ENCODE data around the gene SLC51B. TPM values are rescaled to one million over a fixed set of nuclear protein-coding genes. Genes with fewer than 3 reads are reported as not detected.

SLC51B gene
- total RNA-seq, 2 experiments from 2014 or later: not detected

GRCh38 chr15:65048241-65048640 is 3.1 kb downstream of the SLC51B start:
- Mint-ChIP-seq H3K36me3 (ENCODE audit: low read depth) (no peaks in the 10 kb centered on the region), H3K27me3 (no peaks in the 10 kb centered on the region), H3K4me3 (no peak overlapping the region), H3K4me1 (peaks cover 14% of the 10 kb centered on the region), H3K27ac (no peak overlapping the region), H3K9me3 (no peaks in the 10 kb centered on the region)
- ChIA-PET CTCF (interaction anchor here (0.6 to 1.0 kb wide), 2 partner anchors 30 to 309 kb away, joined by 3 read pairs; no protein-coding TSS in a partner anchor), POLR2A (no interaction called here)
- no peak for DNase-seq

DNA sequence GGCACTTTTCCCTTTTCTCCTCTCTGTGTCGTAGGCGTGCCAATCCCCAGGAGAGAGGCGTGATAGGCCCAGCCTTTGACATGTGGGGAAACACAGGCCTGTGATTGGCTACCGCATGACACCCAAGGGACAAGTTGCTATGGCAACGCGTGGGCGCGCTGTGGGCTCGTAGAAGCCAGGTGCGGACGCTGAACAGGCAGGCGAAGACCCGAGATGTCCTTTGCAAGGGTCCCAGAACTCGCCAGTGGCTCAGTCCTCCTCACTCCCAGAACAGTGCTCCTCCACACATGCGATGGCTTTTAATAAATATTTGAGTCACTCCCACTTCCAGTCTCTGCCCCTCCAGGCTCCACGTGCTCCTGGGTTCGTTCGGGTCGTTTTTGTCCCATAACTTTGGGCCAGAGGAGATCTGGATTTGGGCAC is 4.2 kb downstream of the SLC51B start:
- no peaks in the 10 kb centered on the region for H3K27me3 Mint-ChIP-seq
- no peak overlapping the region for H3K27ac Mint-ChIP-seq
- POLR2A ChIA-PET: no interaction called here
- H3K4me3 Mint-ChIP-seq: peak overlapping the region; percentile 51
- CTCF ChIA-PET: no interaction called here
- H3K4me1 Mint-ChIP-seq: peaks cover 17% of the 10 kb centered on the region
- no peaks in the 10 kb centered on the region for H3K36me3 Mint-ChIP-seq (ENCODE audit: low read depth)
- DNase-seq: peak; percentile 90
- H3K9me3 Mint-ChIP-seq: no peaks in the 10 kb centered on the region

- Mint-ChIP-seq H3K27ac (no peak overlapping the region), H3K27me3 (no peaks in the 10 kb centered on the region), H3K4me1 (peaks cover 20% of the 10 kb centered on the region), H3K4me3 (no peak overlapping the region), H3K9me3 (no peaks in the 10 kb centered on the region), H3K36me3 (ENCODE audit: low read depth) (no peaks in the 10 kb centered on the region)
- CTCF ChIA-PET: no interaction called here
- no peak for DNase-seq
- POLR2A ChIA-PET: no interaction called here
Measured at GRCh38 chr15:65050270-65050669, 5.1 kb downstream of the SLC51B start.

GRCh38 chr15:65051266-65051665 is 6.1 kb downstream of the SLC51B start:
- H3K36me3 Mint-ChIP-seq (ENCODE audit: low read depth): no peaks in the 10 kb centered on the region
- H3K9me3 Mint-ChIP-seq: no peaks in the 10 kb centered on the region

DNA sequence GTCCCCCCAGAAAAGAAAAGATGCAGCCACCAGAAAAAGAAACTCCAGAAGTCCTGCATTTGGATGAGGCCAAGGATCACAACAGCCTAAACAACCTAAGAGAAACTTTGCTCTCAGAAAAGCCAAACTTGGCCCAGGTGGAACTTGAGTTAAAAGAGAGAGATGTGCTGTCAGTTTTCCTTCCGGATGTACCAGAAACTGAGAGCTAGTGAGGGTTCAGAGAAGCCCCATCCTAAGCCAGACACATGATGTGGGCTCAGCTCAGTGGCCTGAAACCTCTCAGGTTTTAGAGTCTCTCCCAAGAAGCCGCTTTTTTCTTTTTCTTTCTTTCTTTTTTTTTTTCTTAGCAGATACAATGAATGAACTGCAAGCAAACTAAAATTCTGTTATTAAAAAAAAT is 7.8 kb downstream of the SLC51B start:
- H3K9me3 Mint-ChIP-seq: no peaks in the 10 kb centered on the region
- no peak overlapping the region for H3K27ac Mint-ChIP-seq
- no peaks in the 10 kb centered on the region for H3K27me3 Mint-ChIP-seq
- peaks cover 28% of the 10 kb centered on the region for H3K4me1 Mint-ChIP-seq
- no peak overlapping the region for H3K4me3 Mint-ChIP-seq
- DNase-seq: no peak
- H3K36me3 Mint-ChIP-seq (ENCODE audit: low read depth): no peaks in the 10 kb centered on the region
- ChIA-PET POLR2A (no interaction called here), CTCF (interaction anchor here (1.0 to 1.4 kb wide), 2 partner anchors 10 kb away, joined by 3 to 4 read pairs; no protein-coding TSS in a partner anchor)

More at GRCh38 chr15:65051266-65051665, 6.1 kb downstream of the SLC51B start:
- H3K4me1 Mint-ChIP-seq: peaks cover 28% of the 10 kb centered on the region
- H3K4me3 Mint-ChIP-seq: no peak overlapping the region
- H3K27ac Mint-ChIP-seq: no peak overlapping the region
- no peaks in the 10 kb centered on the region for H3K27me3 Mint-ChIP-seq
- ChIA-PET POLR2A (no interaction called here), CTCF (interaction anchor here (0.9 kb wide), 2 partner anchors 11 to 25 kb away, joined by 3 to 4 read pairs; partner anchors contain the start of gene KBTBD13)
- no peak for DNase-seq

DNA sequence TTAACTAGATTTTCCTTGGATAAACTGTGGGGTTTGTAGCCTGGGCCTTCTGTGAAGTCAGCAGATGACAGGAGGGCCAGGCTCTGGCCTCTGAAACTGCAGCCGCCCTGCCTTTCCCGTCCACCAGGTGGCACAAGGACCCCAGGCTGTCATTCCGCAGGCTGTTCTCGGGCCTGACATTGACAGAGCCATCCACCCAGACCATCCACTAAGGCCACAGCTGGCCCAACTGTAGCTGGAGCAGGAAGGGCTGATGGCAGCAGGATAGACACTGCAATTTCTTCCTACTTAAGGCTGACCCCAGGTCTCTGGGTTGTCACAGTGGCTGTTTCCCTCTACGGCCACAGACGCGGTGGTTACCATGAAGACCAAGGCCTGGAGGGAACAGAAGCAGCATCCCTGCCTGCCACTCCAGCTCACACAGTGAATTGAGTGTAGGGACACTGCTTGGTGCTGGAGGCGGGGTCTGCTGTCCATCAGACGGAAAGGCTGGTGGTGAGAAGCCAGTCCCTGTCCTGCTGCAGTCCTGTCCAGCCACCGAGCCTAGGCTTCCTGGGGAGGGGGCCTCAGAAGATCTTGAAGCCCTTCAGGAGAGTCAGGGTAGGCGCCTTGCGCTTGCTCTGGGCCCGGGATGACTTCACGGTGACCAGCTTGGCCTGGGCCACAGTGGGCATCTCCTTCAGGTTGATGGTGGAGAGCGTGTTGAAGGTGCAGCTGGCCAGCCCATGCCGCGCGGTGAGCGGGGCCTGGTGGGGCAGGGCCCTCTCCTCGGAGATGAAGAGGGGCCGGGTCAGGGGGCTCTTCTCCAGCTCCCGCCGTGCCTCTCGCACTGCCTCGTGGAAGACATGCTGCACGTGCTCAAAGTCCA is 9.4 kb downstream of the SLC51B start:
- ChIA-PET CTCF (interaction anchor here (0.5 to 2.6 kb wide), 14 partner anchors 9 to 331 kb away, joined by 3 to 12 read pairs (median 4); partner anchors contain the start of genes RASL12 and RNU5B-1), POLR2A (no interaction called here)
- Mint-ChIP-seq H3K4me3 (no peak overlapping the region), H3K27me3 (no peaks in the 10 kb centered on the region), H3K9me3 (no peaks in the 10 kb centered on the region), H3K36me3 (ENCODE audit: low read depth) (no peaks in the 10 kb centered on the region), H3K4me1 (peaks cover 22% of the 10 kb centered on the region), H3K27ac (no peak overlapping the region)
- DNase-seq: peak; percentile 68

GRCh38 chr15:65055201-65055870 is 10.1 kb downstream of the SLC51B start:
- no peak for DNase-seq
- no peak overlapping the region for H3K4me3 Mint-ChIP-seq
- ChIA-PET POLR2A (no interaction called here), CTCF (interaction anchor here (1.0 to 2.6 kb wide), 12 partner anchors 9 to 330 kb away, joined by 3 to 12 read pairs (median 4); partner anchors contain the start of gene RASL12)
- H3K27me3 Mint-ChIP-seq: no peaks in the 10 kb centered on the region
- no peak overlapping the region for H3K27ac Mint-ChIP-seq
- H3K4me1 Mint-ChIP-seq: peaks cover 15% of the 10 kb centered on the region
- no peaks in the 10 kb centered on the region for H3K9me3 Mint-ChIP-seq
- H3K36me3 Mint-ChIP-seq (ENCODE audit: low read depth): no peaks in the 10 kb centered on the region

- H3K27ac Mint-ChIP-seq: no peak overlapping the region
- no peaks in the 10 kb centered on the region for H3K9me3 Mint-ChIP-seq
- H3K4me3 Mint-ChIP-seq: no peak overlapping the region
- H3K27me3 Mint-ChIP-seq: no peaks in the 10 kb centered on the region
- H3K4me1 Mint-ChIP-seq: peaks cover 14% of the 10 kb centered on the region
- H3K36me3 Mint-ChIP-seq (ENCODE audit: low read depth): no peaks in the 10 kb centered on the region
- ChIA-PET POLR2A (interaction anchor here (0.6 kb wide), 1 partner anchor 249 kb away, joined by 3 read pairs; the partner anchor contains the start of gene RNU5B-1), CTCF (interaction anchor here (0.9 to 2.6 kb wide), 7 partner anchors 8 to 329 kb away, joined by 3 to 12 read pairs (median 4); no protein-coding TSS in a partner anchor)
- DNase-seq: no peak
Measured at GRCh38 chr15:65056106-65056505, 10.9 kb downstream of the SLC51B start.

DNA sequence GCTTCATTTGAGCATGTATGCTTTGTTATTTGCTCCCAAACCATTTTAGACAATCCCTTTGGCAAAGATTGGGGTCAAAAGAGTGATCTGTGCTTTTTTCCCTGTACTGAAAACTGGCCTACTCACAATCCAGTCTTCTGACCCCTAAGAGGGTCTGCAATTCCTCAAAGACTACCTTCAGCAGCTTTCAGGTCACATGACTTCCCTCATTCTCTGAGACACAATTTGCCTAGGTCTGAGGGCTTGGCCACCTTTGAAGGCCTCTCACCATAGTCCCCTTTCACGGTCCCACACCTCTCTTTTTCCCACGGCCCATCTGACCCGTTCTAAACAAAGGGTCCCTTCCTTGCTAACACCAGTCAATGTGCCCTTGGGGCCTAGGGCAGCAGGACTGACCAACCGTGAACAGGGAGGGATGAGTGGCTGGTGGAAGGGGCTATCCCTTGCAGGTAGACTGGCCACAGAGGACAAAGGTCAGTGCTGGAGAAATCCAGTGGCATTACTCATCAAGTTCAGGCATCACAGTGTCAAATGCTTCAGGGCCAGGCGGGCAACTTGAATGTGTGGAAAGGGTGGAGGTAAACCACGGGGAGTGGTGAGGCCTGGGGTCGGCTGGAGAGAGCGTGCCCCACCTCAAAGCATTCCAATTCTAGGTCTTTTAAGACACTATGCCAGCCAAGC is 11.8 kb downstream of the SLC51B start:
- POLR2A ChIA-PET: no interaction called here
- Mint-ChIP-seq H3K36me3 (ENCODE audit: low read depth) (no peaks in the 10 kb centered on the region), H3K4me1 (peaks cover 14% of the 10 kb centered on the region), H3K9me3 (no peaks in the 10 kb centered on the region), H3K27me3 (no peaks in the 10 kb centered on the region), H3K4me3 (no peak overlapping the region), H3K27ac (no peak overlapping the region)
- no peak for DNase-seq
- CTCF ChIA-PET: interaction anchor here (0.9 to 2.6 kb wide), 4 partner anchors 15 to 243 kb away, joined by 3 to 12 read pairs (median 4); no protein-coding TSS in a partner anchor

- Mint-ChIP-seq H3K4me3 (no peak overlapping the region), H3K4me1 (peaks cover 14% of the 10 kb centered on the region), H3K27me3 (no peaks in the 10 kb centered on the region), H3K36me3 (ENCODE audit: low read depth) (no peaks in the 10 kb centered on the region), H3K9me3 (no peaks in the 10 kb centered on the region), H3K27ac (no peak overlapping the region)
- ChIA-PET POLR2A (no interaction called here), CTCF (no interaction called here)
- DNase-seq: no peak
Measured at GRCh38 chr15:65057549-65057940, 12.4 kb downstream of the SLC51B start.

- ChIA-PET CTCF (interaction anchor here (0.5 to 0.9 kb wide), 2 partner anchors 11 to 61 kb away, joined by 3 read pairs; no protein-coding TSS in a partner anchor), POLR2A (no interaction called here)
- H3K36me3 Mint-ChIP-seq (ENCODE audit: low read depth): no peaks in the 10 kb centered on the region
- no peaks in the 10 kb centered on the region for H3K27me3 Mint-ChIP-seq
- no peak overlapping the region for H3K27ac Mint-ChIP-seq
- H3K4me1 Mint-ChIP-seq: peaks cover 14% of the 10 kb centered on the region
- no peak overlapping the region for H3K4me3 Mint-ChIP-seq
- no peak for DNase-seq
- no peaks in the 10 kb centered on the region for H3K9me3 Mint-ChIP-seq
Measured at GRCh38 chr15:65058394-65059368, 13.5 kb downstream of the SLC51B start.

GRCh38 chr15:65059369-65059750 is 14.2 kb downstream of the SLC51B start:
- H3K4me1 Mint-ChIP-seq: peaks cover 12% of the 10 kb centered on the region
- no peak overlapping the region for H3K27ac Mint-ChIP-seq
- H3K4me3 Mint-ChIP-seq: no peak overlapping the region
- no peak for DNase-seq
- no peaks in the 10 kb centered on the region for H3K9me3 Mint-ChIP-seq
- ChIA-PET POLR2A (no interaction called here), CTCF (interaction anchor here (0.7 to 1.1 kb wide), 4 partner anchors 10 to 725 kb away, joined by 3 read pairs; no protein-coding TSS in a partner anchor)
- H3K36me3 Mint-ChIP-seq (ENCODE audit: low read depth): no peaks in the 10 kb centered on the region
- no peaks in the 10 kb centered on the region for H3K27me3 Mint-ChIP-seq
